K562 (cell line): ENCODE results near the gene DHX29. TPM values are rescaled to one million over a fixed set of nuclear protein-coding genes. Genes with fewer than 3 reads are reported as not detected.
A peak's percentile ranks its signal among the peaks of the same experiment; 100 is the strongest.

Experiments used
- ETV6 ChIP-seq, 3 experiments: fragments of 150-350 bp in 1 of 3; sonication (generic) in 1 of 3; formaldehyde crosslinking in 1 of 3; IDR thresholded peaks; 2 replicates each; pipeline versions ENCODE4 v1.6.1 to v1.8.0; 2014 to 2022; ENCODE audit warnings: borderline replicate concordance in 2 of 3, low read depth in 2 of 3, antibody characterized with exemption in 1 of 3, low read length in 1 of 3, mild to moderate bottlenecking in 1 of 3, missing genetic modification reagents in 1 of 3
- FOXA3 ChIP-seq, 2 experiments: fragments of 450-650 bp in 1 of 2; sonication (generic) in 1 of 2; formaldehyde crosslinking; IDR thresholded peaks in 1 of 2; conservative IDR thresholded peaks in 1 of 2; 2 replicates each; pipeline versions ENCODE4 v1.4.0 to v1.8.0; 2020 to 2022; ENCODE audit warnings: mild to moderate bottlenecking in 2 of 2, missing genetic modification reagents in 1 of 2
- HDAC3 ChIP-seq: fragments of 450-650 bp; IDR thresholded peaks from 2 replicates; pipeline ENCODE4 v1.6.1; 2018; ENCODE audit warnings: borderline replicate concordance, mild to moderate bottlenecking, moderate library complexity; ENCODE audit not compliant: partially characterized antibody
- HMG20B ChIP-seq: fragments of 250-450 bp; sonication (Bioruptor Pico); IDR thresholded peaks from 2 replicates; pipeline ENCODE4 v1.5.0; 2021; ENCODE audit warnings: mild to moderate bottlenecking
- HNRNPK ChIP-seq: fragments of 200-400 bp; formaldehyde crosslinking; IDR thresholded peaks from one replicate; pipeline ENCODE4 v1.6.1; 2018; ENCODE audit warnings: mild to moderate bottlenecking, low read depth, low read length; ENCODE audit not compliant: poor library complexity, severe bottlenecking
- HNRNPUL1 ChIP-seq: fragments of 200-400 bp; formaldehyde crosslinking; IDR thresholded peaks from 2 replicates; pipeline ENCODE4 v1.6.1; 2017; ENCODE audit warnings: low read length
- MAZ ChIP-seq, 2 experiments: fragments of 450-650 bp in 1 of 2; sonication (generic) in 1 of 2; formaldehyde crosslinking; IDR thresholded peaks in 1 of 2; conservative IDR thresholded peaks in 1 of 2; 2 replicates each; pipeline versions ENCODE4 v1.4.0 to v1.5.0; 2020; ENCODE audit warnings: mild to moderate bottlenecking in 1 of 2, missing genetic modification reagents in 1 of 2
- OTX1 ChIP-seq: fragments of 450-650 bp; formaldehyde crosslinking; IDR thresholded peaks from 2 replicates; pipeline ENCODE4 v1.4.0; 2022; ENCODE audit warnings: mild to moderate bottlenecking
- SIN3A ChIP-seq, 2 experiments: fragments of 150-350 bp in 1 of 2; IDR thresholded peaks; 2 replicates each; pipeline ENCODE4 v1.6.1; 2011 to 2016; ENCODE audit warnings: borderline replicate concordance in 2 of 2, low read depth in 2 of 2, low read length in 2 of 2, mild to moderate bottlenecking in 2 of 2, moderate library complexity in 2 of 2; ENCODE audit not compliant: control insufficient read depth in 1 of 2
- SP1 ChIP-seq: sonication (generic); formaldehyde crosslinking; IDR thresholded peaks from 2 replicates; pipeline ENCODE4 v1.8.1; 2022; ENCODE audit warnings: mild to moderate bottlenecking, missing genetic modification reagents
- TCF3 ChIP-seq: sonication (generic); formaldehyde crosslinking; IDR thresholded peaks from 2 replicates; pipeline ENCODE4 v1.4.0; 2020; ENCODE audit warnings: mild to moderate bottlenecking, missing genetic modification reagents
- U2AF2 ChIP-seq: fragments of 200-400 bp; formaldehyde crosslinking; optimal IDR thresholded peaks from 2 replicates; pipeline ENCODE3; 2017; ENCODE audit warnings: low read depth, mild to moderate bottlenecking, low read length
- ZNF263 ChIP-seq: sonication (generic); formaldehyde crosslinking; IDR thresholded peaks from 2 replicates; pipeline ENCODE4 v1.8.0; 2022; ENCODE audit warnings: mild to moderate bottlenecking, missing genetic modification reagents, borderline replicate concordance
- ZNF584 ChIP-seq: fragments of 200-800 bp; sonication (Bioruptor generic); IDR thresholded peaks from 2 replicates; pipeline ENCODE4 v1.6.1; 2016; ENCODE audit warnings: low read depth, mild to moderate bottlenecking, missing genetic modification characterization, missing compliant biosample characterization
- polyA plus RNA-seq, 8 experiments: library from polyadenylated mRNA; depleted of rRNA in 4 of 8; stranded (reverse) in 5 of 8; unstranded in 3 of 8; fragments of >200 nt; fragmentation: Nextera tagmentation in 2 of 8; fragmentation: Illumina TruSeq in 1 of 8; extraction: Ambion mirVana in 2 of 8; extraction: Trizol in 1 of 8; gene quantifications; 2 replicates each; pipeline versions ENCODE4 v1.2.1 to v1.2.3, GENCODE V29; 2011 to 2014; ENCODE audit warnings: inconsistent platforms in 1 of 8, missing spikeins in 1 of 8
- total RNA-seq, 7 experiments: library from RNA; depleted of rRNA in 6 of 7; stranded (reverse); fragments of >200 nt in 6 of 7; fragmentation: Illumina TruSeq in 2 of 7; extraction: Trizol in 2 of 7; gene quantifications; 2 replicates each; pipeline versions ENCODE4 v1.2.1 to v1.2.3, GENCODE V29; 2011 to 2021; ENCODE audit warnings: low replicate concordance in 1 of 7
- TF ChIP-seq, protein P1 (sequence below): sonication (generic); formaldehyde crosslinking; IDR thresholded peaks from 2 replicates; pipeline ENCODE4 v1.8.0; 2022; ENCODE audit warnings: mild to moderate bottlenecking, missing genetic modification reagents, borderline replicate concordance
- TF ChIP-seq, protein P2 (sequence below): fragments of 250-450 bp; sonication (Bioruptor Pico); IDR thresholded peaks from 2 replicates; pipeline ENCODE4 v1.8.0; 2021; ENCODE audit warnings: moderate library complexity, mild to moderate bottlenecking, inconsistent platforms
- TF ChIP-seq, protein P3 (sequence below), 2 experiments: fragments of 250-450 bp in 1 of 2; fragments of 450-650 bp in 1 of 2; sonication (Bioruptor Pico) in 1 of 2; IDR thresholded peaks; 2 replicates each; pipeline versions ENCODE4 v1.6.1 to v1.8.0; 2016 to 2021; ENCODE audit warnings: mild to moderate bottlenecking in 2 of 2, moderate library complexity in 2 of 2, missing compliant biosample characterization in 1 of 2, missing genetic modification characterization in 1 of 2
- TF ChIP-seq, protein P4 (sequence below): fragments of 250-450 bp; sonication (Bioruptor Pico); IDR thresholded peaks from 2 replicates; pipeline ENCODE4 v1.4.0; 2020; ENCODE audit warnings: mild to moderate bottlenecking, moderate library complexity

The DHX29 gene
- total and polyA plus RNA-seq, 9 of the 15 experiments (the other 6 are each of a cell fraction or from before 2014, with no cell fraction given): 7.5 to 42.1 (median 25.0) TPM

DNA sequence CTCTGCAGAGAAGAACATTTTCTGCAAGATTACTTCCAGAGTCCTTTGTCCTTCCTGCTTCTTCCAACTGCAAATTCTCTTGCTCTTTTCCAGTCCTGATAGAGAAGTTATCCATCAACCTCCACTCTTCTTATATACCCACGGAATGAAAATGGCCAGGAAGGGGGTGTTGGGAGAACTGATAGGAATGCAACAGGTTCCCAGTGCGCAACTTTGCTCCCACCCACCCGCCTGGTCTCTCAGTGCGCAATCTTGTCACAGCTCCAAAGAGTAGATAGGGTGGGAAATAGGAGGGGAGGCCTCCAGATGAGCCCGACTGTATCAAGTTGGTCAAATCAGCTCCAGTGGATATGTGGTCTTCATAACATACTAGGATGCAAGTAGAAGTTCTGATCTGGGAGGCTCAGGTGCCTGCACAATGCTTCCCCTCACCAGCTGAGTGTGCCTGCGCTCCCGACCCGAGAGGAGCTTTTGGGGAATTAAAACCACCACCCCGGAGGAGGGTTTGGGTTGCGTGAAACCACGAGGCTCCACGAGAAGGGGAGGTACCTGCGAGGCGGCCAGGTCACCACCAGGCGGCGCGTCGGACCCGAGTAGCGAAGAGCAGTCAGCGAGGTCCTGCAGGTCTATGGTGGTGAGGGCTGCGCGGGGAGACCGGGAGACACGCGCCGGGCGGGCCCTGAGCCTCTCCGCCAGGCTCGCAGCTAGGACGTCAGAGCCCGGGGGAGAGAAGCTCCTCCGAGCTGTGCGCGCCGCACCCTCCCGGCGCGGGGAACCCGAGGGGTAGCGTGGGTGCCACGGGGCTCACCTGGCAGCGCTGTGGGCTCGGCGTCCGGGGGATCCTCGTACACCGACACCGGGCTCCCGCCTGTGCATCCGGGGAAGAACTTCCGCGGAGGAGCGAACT lies 81.2 kb downstream of the DHX29 start (continued):
- TF ChIP-seq, protein P1, sequence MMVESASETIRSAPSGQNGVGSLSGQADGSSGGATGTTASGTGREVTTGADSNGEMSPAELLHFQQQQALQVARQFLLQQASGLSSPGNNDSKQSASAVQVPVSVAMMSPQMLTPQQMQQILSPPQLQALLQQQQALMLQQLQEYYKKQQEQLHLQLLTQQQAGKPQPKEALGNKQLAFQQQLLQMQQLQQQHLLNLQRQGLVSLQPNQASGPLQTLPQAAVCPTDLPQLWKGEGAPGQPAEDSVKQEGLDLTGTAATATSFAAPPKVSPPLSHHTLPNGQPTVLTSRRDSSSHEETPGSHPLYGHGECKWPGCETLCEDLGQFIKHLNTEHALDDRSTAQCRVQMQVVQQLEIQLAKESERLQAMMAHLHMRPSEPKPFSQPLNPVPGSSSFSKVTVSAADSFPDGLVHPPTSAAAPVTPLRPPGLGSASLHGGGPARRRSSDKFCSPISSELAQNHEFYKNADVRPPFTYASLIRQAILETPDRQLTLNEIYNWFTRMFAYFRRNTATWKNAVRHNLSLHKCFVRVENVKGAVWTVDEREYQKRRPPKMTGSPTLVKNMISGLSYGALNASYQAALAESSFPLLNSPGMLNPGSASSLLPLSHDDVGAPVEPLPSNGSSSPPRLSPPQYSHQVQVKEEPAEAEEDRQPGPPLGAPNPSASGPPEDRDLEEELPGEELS (CRISPR knock-in tag): no peak
- TF ChIP-seq ZNF584 (CRISPR knock-in tag) (no peak), U2AF2 (no peak), OTX1 (no peak), TCF3 (CRISPR knock-in tag) (0 out of 2 replicates have a peak, but pooled peaks have one; percentile 16), ZNF263 (CRISPR knock-in tag) (no peak), SIN3A (IDR thresholded peaks at IDR 0.05; ENCODE audit: borderline replicate concordance in 2 of 2, control insufficient read depth in 1 of 2, low read depth in 2 of 2, low read length in 2 of 2) (no peak), HDAC3 (no peak), SP1 (peak; percentile 25; the same call in 1 of the 2 replicates), MAZ (CRISPR knock-in tag; conservative IDR thresholded peaks at IDR 0.05 in 1 of 2, IDR thresholded peaks at IDR 0.05 in 1 of 2) (peak in 1 of 2 experiments; percentile 23; a peak in 1 of 4 replicates), HMG20B (no peak), HNRNPUL1 (no peak), ETV6 (IDR thresholded peaks at IDR 0.05; ENCODE audit: borderline replicate concordance in 1 of 2, low read depth in 2 of 2, low read length in 1 of 2) (no peak), ETV6 (CRISPR knock-in tag; IDR thresholded peaks at IDR 0.05; ENCODE audit: borderline replicate concordance) (no peak), FOXA3 (CRISPR knock-in tag; conservative IDR thresholded peaks at IDR 0.05 in 1 of 2, IDR thresholded peaks at IDR 0.05 in 1 of 2) (no peak), HNRNPK (no peak)
- TF ChIP-seq, protein P2, sequence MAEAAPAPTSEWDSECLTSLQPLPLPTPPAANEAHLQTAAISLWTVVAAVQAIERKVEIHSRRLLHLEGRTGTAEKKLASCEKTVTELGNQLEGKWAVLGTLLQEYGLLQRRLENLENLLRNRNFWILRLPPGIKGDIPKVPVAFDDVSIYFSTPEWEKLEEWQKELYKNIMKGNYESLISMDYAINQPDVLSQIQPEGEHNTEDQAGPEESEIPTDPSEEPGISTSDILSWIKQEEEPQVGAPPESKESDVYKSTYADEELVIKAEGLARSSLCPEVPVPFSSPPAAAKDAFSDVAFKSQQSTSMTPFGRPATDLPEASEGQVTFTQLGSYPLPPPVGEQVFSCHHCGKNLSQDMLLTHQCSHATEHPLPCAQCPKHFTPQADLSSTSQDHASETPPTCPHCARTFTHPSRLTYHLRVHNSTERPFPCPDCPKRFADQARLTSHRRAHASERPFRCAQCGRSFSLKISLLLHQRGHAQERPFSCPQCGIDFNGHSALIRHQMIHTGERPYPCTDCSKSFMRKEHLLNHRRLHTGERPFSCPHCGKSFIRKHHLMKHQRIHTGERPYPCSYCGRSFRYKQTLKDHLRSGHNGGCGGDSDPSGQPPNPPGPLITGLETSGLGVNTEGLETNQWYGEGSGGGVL (CRISPR knock-in tag): no peak
- TF ChIP-seq, protein P3, sequence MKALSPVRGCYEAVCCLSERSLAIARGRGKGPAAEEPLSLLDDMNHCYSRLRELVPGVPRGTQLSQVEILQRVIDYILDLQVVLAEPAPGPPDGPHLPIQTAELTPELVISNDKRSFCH (CRISPR knock-in tag; IDR thresholded peaks at IDR 0.05): no peak
- TF ChIP-seq, protein P3 (tag; IDR thresholded peaks at IDR 0.05): no peak
- TF ChIP-seq, protein P4, sequence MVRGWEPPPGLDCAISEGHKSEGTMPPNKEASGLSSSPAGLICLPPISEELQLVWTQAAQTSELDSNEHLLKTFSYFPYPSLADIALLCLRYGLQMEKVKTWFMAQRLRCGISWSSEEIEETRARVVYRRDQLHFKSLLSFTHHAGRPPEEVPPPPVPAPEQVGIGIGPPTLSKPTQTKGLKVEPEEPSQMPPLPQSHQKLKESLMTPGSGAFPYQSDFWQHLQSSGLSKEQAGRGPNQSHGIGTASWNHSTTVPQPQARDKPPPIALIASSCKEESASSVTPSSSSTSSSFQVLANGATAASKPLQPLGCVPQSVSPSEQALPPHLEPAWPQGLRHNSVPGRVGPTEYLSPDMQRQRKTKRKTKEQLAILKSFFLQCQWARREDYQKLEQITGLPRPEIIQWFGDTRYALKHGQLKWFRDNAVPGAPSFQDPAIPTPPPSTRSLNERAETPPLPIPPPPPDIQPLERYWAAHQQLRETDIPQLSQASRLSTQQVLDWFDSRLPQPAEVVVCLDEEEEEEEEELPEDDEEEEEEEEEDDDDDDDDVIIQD (CRISPR knock-in tag): no peak
